T47D (cell line): ENCODE results near the gene CYB5R3.

Experiments used
- DNase-seq, 2 experiments: peaks; one replicate each; pipeline versions ENCODE4 v3.0.0 to v3.0.0-alpha.2; 2011 to 2012; ENCODE audit warnings: low read depth in 1 of 2, low spot score in 1 of 2
- JUND ChIP-seq: IDR thresholded peaks from 2 replicates; pipeline ENCODE4 v1.6.1; 2012; ENCODE audit warnings: low read depth
- in situ Hi-C: cut with HindIII; loops from 2 replicates; pipeline ENCODE4 v1.10.0; 2016; ENCODE audit warnings: low sequenced_read_pairs, low pct_unique_long_range_greater_than_20kb

Gene CYB5R3

DNA sequence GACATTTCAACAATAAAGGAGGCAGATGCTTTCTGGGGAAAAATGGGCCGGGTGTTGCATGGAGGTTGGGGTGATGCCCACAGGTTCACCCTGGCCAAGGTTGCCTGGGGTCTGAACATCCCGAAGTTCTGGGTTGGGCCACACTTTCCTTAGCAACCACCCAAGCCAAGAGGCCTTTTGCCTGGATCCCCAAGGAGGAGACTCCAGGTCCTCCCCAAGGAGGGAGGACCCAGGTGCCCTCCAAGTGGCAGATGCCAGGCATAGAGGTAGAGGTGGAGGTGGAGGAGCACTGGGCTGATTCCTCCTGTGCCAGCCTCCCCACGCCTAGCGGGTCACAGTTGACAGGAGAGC lies 1.2 kb downstream of the CYB5R3 start:
- no peak for DNase-seq
- in situ Hi-C loops, result no loop called here
- no peak for TF ChIP-seq JUND

DNA sequence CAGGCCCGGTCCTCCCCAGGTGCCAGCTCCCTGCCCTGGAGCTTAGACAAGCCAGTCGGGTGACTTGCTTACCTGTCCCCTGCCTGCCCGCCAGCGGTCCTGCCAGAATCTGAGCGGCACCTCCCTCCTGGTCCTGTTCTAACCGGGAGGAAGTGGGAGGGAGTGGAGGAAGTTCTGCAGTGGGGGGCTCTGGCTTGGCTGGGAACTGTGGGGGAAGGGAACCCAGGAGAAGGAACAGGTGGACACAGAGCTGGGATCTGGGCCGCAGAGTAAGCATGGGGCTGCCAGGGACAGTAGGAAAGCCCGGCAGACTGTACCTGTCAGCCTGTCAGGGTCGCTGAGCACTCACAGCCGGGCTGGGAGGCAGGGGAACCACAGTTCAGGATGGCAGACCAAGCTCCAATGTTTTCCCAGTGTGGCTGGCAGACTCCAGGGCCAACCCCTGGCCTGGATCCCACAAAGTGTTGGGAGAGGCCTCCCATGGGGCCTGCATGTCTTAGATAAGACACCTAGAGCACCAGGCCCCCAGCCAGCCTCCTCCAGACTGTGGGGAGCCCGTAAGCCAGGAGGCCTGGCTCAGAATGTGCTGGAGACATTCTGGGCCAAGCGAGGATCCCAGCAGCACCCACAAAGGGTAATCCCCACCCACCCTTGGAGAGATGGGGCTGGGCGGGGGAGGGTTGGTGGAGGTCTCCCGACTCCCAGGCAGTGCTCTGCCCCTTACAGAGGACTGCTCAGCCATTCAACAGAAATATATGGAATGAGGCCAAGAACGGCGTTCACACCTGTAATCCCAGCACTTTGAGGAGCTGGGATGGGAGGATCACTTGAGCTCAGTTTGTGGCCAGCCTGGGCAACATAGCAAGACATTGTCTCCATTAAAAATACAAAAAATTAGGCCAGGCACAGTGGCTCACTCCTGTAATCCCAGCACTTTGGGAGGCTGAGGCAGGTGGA lies 2.3 kb downstream of the CYB5R3 start:
- no peak for TF ChIP-seq JUND
- DNase-seq, result peak; percentile 39 to 66
- in situ Hi-C loops, result no loop called here

DNA sequence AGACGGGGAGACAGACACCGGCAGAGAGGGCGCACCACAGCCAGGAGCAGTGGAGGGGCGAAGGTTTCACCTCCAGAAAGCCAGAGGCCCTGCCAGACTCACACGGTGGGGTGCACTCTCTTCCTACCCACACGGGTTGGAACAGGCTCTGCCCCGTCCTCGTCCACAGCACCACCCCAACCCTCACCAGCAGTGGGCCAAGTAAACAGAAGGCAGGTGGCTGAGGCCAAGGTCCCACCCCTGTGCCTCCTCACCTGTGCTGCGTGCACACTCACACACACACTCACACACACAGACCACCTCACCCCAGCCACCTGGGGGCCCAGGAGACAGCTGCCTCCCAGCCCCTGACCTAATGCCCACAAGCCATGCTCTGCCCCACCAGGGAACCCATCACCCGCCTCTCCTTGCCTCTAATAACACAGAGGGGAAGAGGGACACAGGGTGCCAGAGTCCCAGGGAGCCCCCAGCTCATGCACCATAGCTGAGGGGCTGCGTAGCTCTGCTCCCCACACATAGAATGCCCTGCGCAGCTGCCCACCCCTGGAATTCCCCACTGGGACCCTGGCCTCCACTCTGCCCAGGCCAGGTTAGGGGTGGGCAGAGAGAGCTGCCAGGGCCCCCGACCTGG lies 3.1 kb downstream of the CYB5R3 start:
- in situ Hi-C loops, result no loop called here
- no peak for DNase-seq
- no peak for TF ChIP-seq JUND

DNA sequence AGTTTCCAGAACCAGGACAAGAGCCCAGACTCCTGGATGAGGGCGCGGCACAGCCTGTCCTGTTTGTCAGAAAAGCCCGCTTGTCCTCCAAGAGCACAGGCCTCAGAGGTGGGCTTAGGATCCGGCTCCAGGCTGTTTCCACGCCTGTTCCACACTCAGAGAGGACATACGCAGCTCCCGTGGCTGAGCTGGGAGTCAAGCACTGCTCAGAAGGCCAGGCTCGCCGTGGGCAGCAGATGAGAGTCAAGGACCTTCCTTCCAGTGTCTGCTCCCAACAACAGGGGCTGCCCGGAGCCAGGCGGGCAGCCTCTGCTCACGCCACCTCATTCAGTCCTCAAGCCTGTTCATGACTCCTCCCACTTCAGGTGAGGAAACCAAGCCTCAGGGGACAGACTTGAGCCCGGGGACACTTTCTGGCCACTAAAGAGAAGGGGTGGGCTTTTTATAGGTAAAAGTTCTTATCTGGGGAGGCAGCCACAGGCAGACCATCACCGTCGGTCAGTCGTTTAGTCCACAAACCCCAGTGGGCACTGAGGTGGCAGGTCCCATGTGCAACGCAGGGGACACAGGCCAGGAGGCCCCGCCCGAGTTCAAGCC lies 3.8 kb downstream of the CYB5R3 start:
- in situ Hi-C loops, result no loop called here
- TF ChIP-seq JUND, result no peak
- DNase-seq, result no peak

DNA sequence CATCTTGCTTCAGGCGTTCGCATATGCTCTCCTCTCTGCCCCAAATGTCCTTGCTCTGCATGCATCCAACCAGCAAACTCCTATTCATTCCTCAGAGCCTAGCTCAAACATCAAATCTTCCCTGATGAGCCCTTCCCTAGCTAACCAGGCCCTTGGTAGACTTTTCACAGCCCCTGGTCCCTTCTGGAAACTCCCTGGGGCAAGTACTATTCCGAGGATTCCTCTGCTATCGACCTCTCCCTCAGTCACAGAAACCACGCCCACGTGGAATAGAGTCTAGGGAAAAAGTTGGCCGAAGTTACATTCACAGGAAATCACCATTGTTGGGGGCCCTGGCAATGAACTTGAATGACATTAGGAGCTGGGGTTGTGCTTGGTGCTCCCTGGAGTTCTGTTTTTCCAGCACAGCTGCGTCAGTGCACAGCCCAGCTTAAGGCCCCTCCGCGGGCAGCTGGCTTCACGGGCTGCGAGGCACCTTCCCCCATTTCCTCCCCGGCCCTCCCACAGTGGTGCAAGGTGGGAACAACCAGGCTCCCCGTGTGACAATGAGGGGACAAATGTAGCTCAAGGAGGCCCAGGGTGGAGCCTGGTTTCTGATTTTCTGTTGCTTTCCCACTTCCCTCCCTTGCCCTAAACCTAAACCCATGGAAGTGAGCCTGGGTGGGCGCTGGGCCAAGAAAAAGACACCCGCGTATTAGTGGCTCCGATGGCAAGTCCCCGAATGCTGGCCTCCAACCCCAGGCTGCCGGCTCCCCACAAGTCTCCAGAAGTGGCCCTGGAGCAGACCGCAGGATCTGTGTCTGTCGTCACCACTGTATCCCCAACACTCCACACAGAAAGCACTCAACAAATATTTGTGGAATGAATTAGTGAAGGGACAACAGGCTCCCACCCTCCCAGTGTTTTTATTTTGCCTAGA lies 4.5 kb downstream of the CYB5R3 start:
- in situ Hi-C loops, result no loop called here
- no peak for DNase-seq
- TF ChIP-seq JUND, result no peak

- no peak for TF ChIP-seq JUND
- in situ Hi-C loops, result no loop called here
- no peak for DNase-seq
These were observed 5.4 kb downstream of the CYB5R3 start for GRCh38 chr22:42643634-42644421.

- no peak for DNase-seq
- no peak for TF ChIP-seq JUND
- in situ Hi-C loops, result no loop called here
These were observed 6.2 kb downstream of the CYB5R3 start for GRCh38 chr22:42642806-42643633.

GRCh38 chr22:42641801-42642413 lies 7.3 kb downstream of the CYB5R3 start:
- in situ Hi-C loops, result no loop called here
- TF ChIP-seq JUND, result no peak

DNA sequence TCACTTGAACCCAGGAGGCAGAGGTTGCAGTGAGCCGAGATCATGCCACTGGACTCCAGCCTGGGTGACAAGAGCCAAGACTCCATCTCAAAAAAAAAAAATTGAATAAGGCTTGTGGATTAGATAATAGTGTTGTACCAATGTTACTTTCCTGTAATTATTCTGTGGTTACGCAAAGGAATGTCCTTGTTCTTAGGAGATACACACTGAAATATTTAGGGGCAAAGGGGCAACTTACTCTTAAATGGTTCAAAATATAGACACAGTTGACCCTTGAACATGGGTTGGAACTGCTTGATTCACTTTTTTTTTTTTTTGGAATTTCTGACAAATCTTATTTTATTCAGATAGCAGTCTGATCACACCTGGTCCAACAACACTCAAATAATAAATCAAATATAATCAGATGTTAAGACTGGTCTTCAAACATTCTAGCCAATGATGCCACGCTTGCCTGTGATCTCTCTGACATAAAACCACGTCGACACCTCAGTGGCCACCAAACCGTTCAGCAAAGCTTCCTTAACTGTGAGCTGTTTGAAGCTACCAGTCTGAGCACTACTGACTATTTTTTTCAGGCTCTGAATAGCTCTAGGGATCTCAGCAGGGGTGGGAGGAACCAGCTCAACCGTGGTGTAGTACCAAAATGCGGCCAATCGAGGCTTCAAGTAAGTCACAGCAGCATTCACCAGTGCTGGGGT lies 9.5 kb downstream of the CYB5R3 start:
- DNase-seq, result no peak
- TF ChIP-seq JUND, result no peak
- in situ Hi-C loops, result no loop called here

More at GRCh38 chr22:42641801-42642413, 7.3 kb downstream of the CYB5R3 start:
- no peak for DNase-seq

DNA sequence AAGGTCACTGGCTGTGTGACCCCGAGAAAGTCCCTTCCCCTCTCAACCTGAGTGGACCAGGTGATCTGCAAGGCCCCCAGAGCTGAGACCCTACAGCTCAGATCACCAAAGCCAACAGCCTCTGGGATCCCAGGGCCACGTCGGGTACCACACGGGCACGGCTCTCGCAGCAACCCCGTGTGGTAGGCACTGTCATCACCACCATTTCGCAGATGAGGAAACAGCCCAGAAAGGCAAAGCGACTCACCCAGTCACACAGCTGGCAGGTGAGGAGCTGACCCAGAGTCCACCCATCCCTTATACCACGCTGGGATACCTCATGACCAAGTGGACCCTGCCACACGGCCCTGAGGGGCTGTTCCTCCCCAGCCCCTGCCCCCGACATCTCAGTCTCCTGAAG lies 11.6 kb downstream of the CYB5R3 start:
- no peak for TF ChIP-seq JUND
- in situ Hi-C loops, result no loop called here
- DNase-seq, result no peak
